T-helper 2 cell treated with Interferon-gamma antibody and Interleukin-4, amounts not matched to agents 5 μg/mL and 100 μg/mL, for 36 hours (primary cell): Measurements from ENCODE around the gene BCL2L15.
"Not testable (repeated sequence)": the region's sequence is repeated elsewhere in the genome, so short reads cannot be mapped to it uniquely, and the experiment has no call there.

Experiments
- DNase-seq: peaks from one replicate; pipeline ENCODE4 v3.0.0; 2021; ENCODE audit warnings: low spot score
- H3K27ac Mint-ChIP-seq: one replicate; pipeline ENCODE4 v1.8.0; 2021; ENCODE audit warnings: mild to moderate bottlenecking, mixed read lengths
- H3K27me3 Mint-ChIP-seq: one replicate; pipeline ENCODE4 v1.8.0; 2021; ENCODE audit warnings: low read depth, mixed read lengths
- H3K36me3 Mint-ChIP-seq: one replicate; pipeline ENCODE4 v1.8.0; 2021; ENCODE audit warnings: low read depth, mixed read lengths
- H3K4me1 Mint-ChIP-seq: one replicate; pipeline ENCODE4 v1.8.0; 2021; ENCODE audit warnings: low read depth, mixed read lengths
- H3K4me3 Mint-ChIP-seq: one replicate; pipeline ENCODE4 v1.8.0; 2022; ENCODE audit warnings: mild to moderate bottlenecking, moderate library complexity, mixed read lengths
- H3K9me3 Mint-ChIP-seq: one replicate; pipeline ENCODE4 v1.8.0; 2021; ENCODE audit warnings: mixed read lengths

The BCL2L15 gene

DNA sequence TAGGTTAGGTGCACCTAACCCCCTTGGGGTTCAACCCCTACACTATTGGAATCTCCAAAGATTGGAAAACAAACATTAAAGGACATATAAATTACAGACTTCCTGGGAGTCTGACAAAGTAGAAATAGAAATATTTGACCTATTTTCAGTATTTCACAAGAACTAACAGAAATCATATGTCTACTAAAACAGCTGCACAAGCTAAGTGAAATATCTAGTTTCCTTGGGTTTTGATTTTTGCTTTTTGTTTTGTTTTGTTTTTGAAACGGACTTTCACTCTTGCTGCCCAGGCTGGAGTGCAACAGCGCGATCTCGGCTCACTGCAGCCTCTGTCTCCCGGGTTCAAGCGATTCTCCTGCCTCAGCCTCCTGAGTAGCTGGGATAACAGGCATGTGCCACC, 34.7 kb downstream of the BCL2L15 start:
- not testable (repeated sequence) for H3K9me3 Mint-ChIP-seq, DNase-seq, H3K4me3 Mint-ChIP-seq, H3K27me3 Mint-ChIP-seq, H3K27ac Mint-ChIP-seq
- Mint-ChIP-seq H3K36me3 (peaks cover 65% of the 10 kb centered on the region), H3K4me1 (peaks cover 19% of the 10 kb centered on the region)

DNA sequence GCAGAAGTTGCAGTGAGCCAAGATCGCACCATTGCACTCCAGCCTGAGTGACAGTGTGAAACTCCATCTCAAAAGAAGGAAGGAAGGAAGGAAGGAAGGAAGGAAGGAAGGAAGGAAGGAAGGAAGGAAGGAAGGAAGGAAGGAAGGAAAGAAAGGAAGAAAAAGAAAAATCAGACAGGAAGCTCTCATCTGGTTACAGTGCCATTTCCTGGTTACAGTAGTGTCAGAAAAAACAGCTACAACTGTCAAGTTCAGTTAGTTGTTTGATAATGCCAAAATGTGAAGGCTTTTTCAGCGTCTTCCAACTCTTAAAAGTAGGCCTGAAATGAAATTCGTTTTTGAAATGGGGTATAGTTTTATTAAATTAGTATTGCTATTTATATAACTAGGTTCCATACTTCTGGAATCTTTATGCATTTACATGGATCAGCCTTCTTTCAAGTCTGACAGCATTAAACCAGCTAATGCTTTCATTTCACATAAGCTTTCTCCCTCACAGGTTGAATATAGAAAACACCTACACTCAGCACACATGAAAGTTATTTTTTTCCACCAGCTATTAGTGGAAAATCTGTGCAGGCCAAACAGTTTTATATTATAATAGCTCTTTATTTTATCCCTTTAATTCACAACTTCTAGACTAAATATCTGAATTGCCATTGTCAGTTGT, 37.1 kb downstream of the BCL2L15 start:
- no peak overlapping the region for H3K4me3 Mint-ChIP-seq
- DNase-seq, result no peak
- peaks cover 7% of the 10 kb centered on the region for H3K9me3 Mint-ChIP-seq
- peak overlapping the region; percentile 72 for H3K27ac Mint-ChIP-seq
- H3K36me3 Mint-ChIP-seq, result peaks cover 66% of the 10 kb centered on the region
- H3K4me1 Mint-ChIP-seq, result peaks cover 16% of the 10 kb centered on the region
- no peaks in the 10 kb centered on the region for H3K27me3 Mint-ChIP-seq

DNA sequence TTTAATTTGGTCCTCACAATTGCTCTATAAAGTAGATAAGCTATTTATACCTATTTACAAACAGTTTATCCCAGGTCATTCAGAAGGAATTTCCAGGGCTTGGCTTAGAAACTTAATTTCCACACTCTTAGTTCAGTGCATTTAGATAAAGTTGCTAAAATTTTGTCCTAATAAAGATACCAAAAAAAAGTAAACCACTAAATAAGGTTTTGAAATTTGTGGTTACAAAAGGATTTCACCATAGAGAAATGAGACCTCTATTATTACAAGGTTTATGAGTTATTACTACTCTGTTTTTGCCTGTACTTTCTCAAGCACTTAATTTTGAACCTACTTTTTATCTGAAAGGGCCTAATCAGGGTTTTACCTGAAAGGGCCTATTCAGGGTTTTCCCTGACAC, 38.3 kb downstream of the BCL2L15 start:
- Mint-ChIP-seq H3K4me1 (peaks cover 9% of the 10 kb centered on the region), H3K36me3 (peaks cover 62% of the 10 kb centered on the region)

DNA sequence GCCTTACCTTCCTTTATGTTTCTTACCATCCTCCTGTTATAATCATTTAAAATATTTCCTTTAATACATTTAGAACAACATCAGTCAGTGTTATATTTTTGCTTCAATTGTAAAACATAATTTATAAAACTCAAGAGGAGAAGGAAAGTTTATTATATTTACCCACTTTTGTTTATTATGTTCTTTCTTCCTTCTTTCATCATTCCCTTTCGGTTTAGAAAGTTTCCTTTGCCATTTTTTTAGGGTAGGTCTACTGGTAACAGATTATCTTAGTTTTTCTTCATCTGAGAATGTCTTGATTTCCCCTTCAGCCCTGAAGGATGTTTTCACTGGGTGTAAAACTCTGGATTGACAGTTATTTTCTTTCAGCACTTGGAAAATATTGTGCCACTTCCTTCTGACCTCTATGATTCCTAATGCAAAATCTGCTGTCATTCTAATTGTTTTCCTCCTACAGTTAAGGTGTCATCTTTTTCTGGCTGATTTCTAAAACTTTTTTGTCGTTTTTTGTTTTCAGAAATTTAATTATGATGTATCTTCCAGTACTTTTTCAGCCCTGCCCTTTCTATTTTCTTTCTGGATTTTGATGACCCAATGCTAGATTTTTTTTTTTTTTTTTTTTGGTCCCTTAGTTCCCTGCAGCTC, 40.9 kb downstream of the BCL2L15 start:
- no peak for DNase-seq
- Mint-ChIP-seq H3K9me3 (peaks cover 7% of the 10 kb centered on the region), H3K4me1 (peaks cover 9% of the 10 kb centered on the region), H3K36me3 (peaks cover 67% of the 10 kb centered on the region), H3K27ac (no peak overlapping the region), H3K4me3 (no peak overlapping the region), H3K27me3 (no peaks in the 10 kb centered on the region)

More for the DNA sequence above, 38.3 kb downstream of the BCL2L15 start:
- Mint-ChIP-seq H3K4me3 (no peak overlapping the region), H3K27ac (no peak overlapping the region), H3K27me3 (no peaks in the 10 kb centered on the region), H3K9me3 (peaks cover 7% of the 10 kb centered on the region)
- DNase-seq, result no peak

DNA sequence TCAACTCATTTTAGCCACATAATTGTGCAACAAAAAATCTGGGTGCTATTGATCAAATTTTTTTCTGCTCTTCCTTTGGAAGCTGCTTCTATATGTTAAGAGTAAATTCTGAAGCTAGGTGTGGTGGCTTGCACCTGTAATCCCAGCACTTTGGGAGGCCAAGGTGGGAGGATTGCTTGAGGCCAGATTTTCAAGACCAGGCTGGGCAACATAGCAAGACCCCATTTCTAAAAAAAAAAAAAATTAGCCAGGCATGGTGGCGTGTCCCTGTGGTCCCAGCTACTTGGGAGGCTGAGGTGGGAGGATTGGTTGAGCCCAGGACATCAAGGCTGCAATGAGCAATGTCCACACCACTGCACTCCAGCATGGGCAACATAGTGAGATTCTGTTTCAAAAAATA, 50.8 kb downstream of the BCL2L15 start:
- H3K4me1 Mint-ChIP-seq, result peaks cover 8% of the 10 kb centered on the region
- H3K27me3 Mint-ChIP-seq, result no peaks in the 10 kb centered on the region
- no peak for DNase-seq
- no peak overlapping the region for H3K4me3 Mint-ChIP-seq
- H3K9me3 Mint-ChIP-seq, result no peaks in the 10 kb centered on the region
- H3K27ac Mint-ChIP-seq, result no peak overlapping the region
- H3K36me3 Mint-ChIP-seq, result peaks cover 52% of the 10 kb centered on the region

DNA sequence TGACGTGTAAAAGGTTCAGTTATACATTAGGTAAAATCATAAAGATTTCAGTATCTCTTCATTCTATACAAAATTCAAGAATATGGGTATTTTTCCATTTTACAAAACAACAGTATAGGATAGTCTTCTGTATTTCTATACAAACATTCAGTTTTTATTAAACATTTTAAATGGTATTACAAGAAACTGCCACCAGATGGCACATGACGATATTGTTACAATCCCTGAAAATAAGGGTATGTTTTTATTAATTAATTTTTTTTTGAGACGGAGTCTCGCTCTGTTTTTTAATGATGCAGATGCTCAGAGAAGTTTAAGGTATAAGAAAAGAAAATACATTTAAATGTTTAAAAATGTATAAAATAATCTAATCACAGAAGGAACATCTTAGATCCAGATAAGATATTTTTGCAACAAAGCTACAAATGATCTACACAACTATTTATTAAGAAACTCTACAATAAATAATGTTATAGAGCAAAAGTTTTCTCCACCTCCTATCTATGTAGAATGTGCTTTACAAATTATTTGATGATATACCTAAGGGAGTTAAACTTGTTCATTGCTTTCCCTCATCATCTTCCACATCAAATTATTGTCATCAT, 51.6 kb downstream of the BCL2L15 start:
- DNase-seq, result no peak
- Mint-ChIP-seq H3K9me3 (no peaks in the 10 kb centered on the region), H3K4me3 (no peak overlapping the region), H3K27ac (no peak overlapping the region), H3K27me3 (no peaks in the 10 kb centered on the region), H3K36me3 (peaks cover 54% of the 10 kb centered on the region), H3K4me1 (peaks cover 11% of the 10 kb centered on the region)

DNA sequence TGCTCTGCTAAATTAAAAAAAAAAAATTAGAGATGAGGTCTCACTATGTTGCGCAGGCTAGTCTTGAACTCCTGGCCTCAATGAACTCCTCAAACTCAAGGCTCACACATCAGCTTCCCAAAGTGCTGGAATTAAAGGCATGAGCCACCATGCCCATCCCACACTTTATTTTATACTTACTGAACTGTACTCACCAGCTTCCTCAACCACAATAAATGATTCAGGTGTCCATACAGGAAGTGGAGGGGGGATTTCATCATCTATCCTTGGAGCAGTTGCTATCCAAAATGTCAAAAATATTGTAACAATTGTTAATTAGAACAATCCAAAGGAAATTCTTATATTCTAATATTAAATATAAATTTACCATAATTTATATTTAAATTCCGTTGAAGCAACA, 52.7 kb downstream of the BCL2L15 start:
- Mint-ChIP-seq H3K36me3 (peaks cover 47% of the 10 kb centered on the region), H3K27ac (no peak overlapping the region), H3K9me3 (no peaks in the 10 kb centered on the region), H3K27me3 (no peaks in the 10 kb centered on the region), H3K4me3 (no peak overlapping the region), H3K4me1 (peaks cover 11% of the 10 kb centered on the region)
- DNase-seq, result no peak
